GM18508 (cell line): Measurements from ENCODE around the gene SNAPC4.

Experiments
- ATAC-seq: cut with Tn5 transposase; IDR thresholded peaks from one replicate; pipeline ENCODE4 v1.9.1; 2021; ENCODE audit warnings: moderate number of reproducible peaks; ENCODE audit not compliant: insufficient read depth, unreplicated experiment

The SNAPC4 gene

GRCh38 chr9:136375096-136375495 lies 24.9 kb downstream of the SNAPC4 start:
- ATAC-seq: no peak

GRCh38 chr9:136374183-136374575 lies 25.8 kb downstream of the SNAPC4 start:
- ATAC-seq: no peak

- no peak for ATAC-seq
Observed at GRCh38 chr9:136373300-136374182, 26.4 kb downstream of the SNAPC4 start, which contains the start of gene CARD9. Gene CARD9, minus strand, starts transcription at chr9:136373669. Its CDS starts 1,591 bp downstream, at chr9:136372078.

GRCh38 chr9:136372561-136373299 lies 27.2 kb downstream of the SNAPC4 start:
- no peak for ATAC-seq

- ATAC-seq: no peak
Observed at GRCh38 chr9:136372006-136372405, 28.0 kb downstream of the SNAPC4 start.

GRCh38 chr9:136371533-136371880 lies 28.5 kb downstream of the SNAPC4 start:
- no peak for ATAC-seq

- no peak for ATAC-seq
Observed at GRCh38 chr9:136370687-136371532, 29.1 kb downstream of the SNAPC4 start.

- no peak for ATAC-seq
Observed at GRCh38 chr9:136370037-136370436, 29.9 kb downstream of the SNAPC4 start.

GRCh38 chr9:136368190-136368589 lies 31.8 kb downstream of the SNAPC4 start:
- no peak for ATAC-seq

- no peak for ATAC-seq
Observed at GRCh38 chr9:136367296-136368145, 32.4 kb downstream of the SNAPC4 start.

GRCh38 chr9:136366826-136367225 lies 33.1 kb downstream of the SNAPC4 start:
- no peak for ATAC-seq

- no peak for ATAC-seq
Observed at GRCh38 chr9:136365775-136366222, 34.2 kb downstream of the SNAPC4 start.

- ATAC-seq: no peak
Observed at GRCh38 chr9:136364942-136365774, 34.8 kb downstream of the SNAPC4 start.

GRCh38 chr9:136363949-136364748 lies 35.8 kb downstream of the SNAPC4 start:
- ATAC-seq: no peak

GRCh38 chr9:136363106-136363948 lies 36.6 kb downstream of the SNAPC4 start, which contains the start of gene DNLZ:
Gene DNLZ, minus strand, starts transcription at chr9:136363744. Its CDS starts 30 bp downstream, at chr9:136363714.
- no peak for ATAC-seq

- no peak for ATAC-seq
Observed at GRCh38 chr9:136362450-136362784, 37.6 kb downstream of the SNAPC4 start.
